A549 (cell line): Measurements from ENCODE around the gene CCDC33. TPM values are rescaled to one million over a fixed set of nuclear protein-coding genes. Genes with fewer than 3 reads are reported as not detected.

ENCODE experiments used
- ATAC-seq, 2 experiments: fragments of 200-7000 bp in 1 of 2; fragments of >200 bp in 1 of 2; cut with Nextera tagmentation in 1 of 2; cut with Tn5 transposase in 1 of 2; 3 replicates each; pipeline versions ENCODE4 v1.8.0 to v1.9.1; 2018 to 2020; ENCODE audit warnings: mild to moderate bottlenecking in 1 of 2, moderate library complexity in 1 of 2
- CTCF ChIA-PET: fragments of 300-600 bp; sonication (Branson Sonifier 250); formaldehyde crosslinking; extraction: SDS; loops from one replicate; lab custom pipeline; 2021; ENCODE audit warnings: antibody characterized with exemption, inconsistent platforms; lab: Yijun Ruan, JAX
- POLR2A ChIA-PET: fragments of 350-600 bp; formaldehyde crosslinking; extraction: SDS; loops from one replicate; lab custom pipeline; 2021; ENCODE audit warnings: antibody characterized with exemption, inconsistent platforms; lab: Yijun Ruan, JAX
- DNase-seq, 2 experiments: peaks; one replicate each; pipeline versions ENCODE4 v3.0.0 to v3.0.0-alpha.2; 2011 to 2016; ENCODE audit warnings: low read depth in 1 of 2, low spot score in 1 of 2
- FAIRE-seq: peaks from 2 replicates; lab custom pipeline; 2011; peaks lifted over from hg19 to GRCh38; lab: Jason Lieb, UNC
- H3K27ac ChIP-seq, 2 experiments: fragments of >200 bp; sonication (Bioruptor Twin); formaldehyde crosslinking; 3 replicates each; pipeline ENCODE4 v1.5.1; 2016 to 2017
- H3K4me1 ChIP-seq: fragments of >200 bp; sonication (Bioruptor Twin); formaldehyde crosslinking; 3 replicates; pipeline ENCODE4 v1.6.1; 2016
- H3K4me2 ChIP-seq: fragments of >200 bp; sonication (Bioruptor Twin); formaldehyde crosslinking; 3 replicates; pipeline ENCODE4 v1.6.1; 2016
- H3K4me3 ChIP-seq: fragments of >200 bp; sonication (Bioruptor Twin); formaldehyde crosslinking; 3 replicates; pipeline ENCODE4 v1.5.1; 2016
- H3K9me3 ChIP-seq: fragments of >200 bp; sonication (Bioruptor Twin); formaldehyde crosslinking; 3 replicates; pipeline ENCODE4 v1.6.1; 2016
- ATOH8 ChIP-seq: fragments of 250-450 bp; sonication (Bioruptor Pico); IDR thresholded peaks from 2 replicates; pipeline ENCODE4 v1.5.0; 2020; ENCODE audit warnings: low read depth, mild to moderate bottlenecking, moderate library complexity
- BCL3 ChIP-seq: fragments of >200 bp; sonication (Bioruptor Twin); formaldehyde crosslinking; IDR thresholded peaks from 3 replicates; pipeline ENCODE4 v1.6.1; 2016
- CEBPB ChIP-seq, 2 experiments: fragments of >200 bp in 1 of 2; sonication (Bioruptor Twin) in 1 of 2; formaldehyde crosslinking in 1 of 2; IDR thresholded peaks; 2 replicates each; pipeline ENCODE4 v1.6.1; 2012 to 2016
- CHD4 ChIP-seq: fragments of 200-600 bp; sonication (generic); IDR thresholded peaks from 2 replicates; pipeline ENCODE4 v1.6.1; 2016; ENCODE audit warnings: antibody characterized with exemption, mild to moderate bottlenecking, borderline replicate concordance
- E2F6 ChIP-seq: IDR thresholded peaks from 2 replicates; pipeline ENCODE4 v1.6.1; 2012; ENCODE audit warnings: low read depth, borderline replicate concordance
- ESRRA ChIP-seq: fragments of 150-350 bp; IDR thresholded peaks from 2 replicates; pipeline ENCODE4 v1.6.1; 2014; ENCODE audit warnings: mild to moderate bottlenecking, low read length, borderline replicate concordance
- FOSB ChIP-seq: fragments of 250-450 bp; sonication (Bioruptor Pico); IDR thresholded peaks from 2 replicates; pipeline ENCODE4 v1.5.0; 2020; ENCODE audit warnings: mild to moderate bottlenecking, moderate library complexity
- FOSL2 ChIP-seq, 2 experiments: fragments of 450-650 bp in 1 of 2; fragments of >200 bp in 1 of 2; sonication (Bioruptor Twin) in 1 of 2; formaldehyde crosslinking; IDR thresholded peaks; 2 replicates each; pipeline versions ENCODE4 v1.5.0 to v1.6.1; 2016 to 2020; ENCODE audit warnings: mild to moderate bottlenecking in 1 of 2, moderate library complexity in 1 of 2
- FOXS1 ChIP-seq: fragments of 250-450 bp; sonication (Bioruptor Pico); IDR thresholded peaks from 2 replicates; pipeline ENCODE4 v1.5.0; 2020; ENCODE audit warnings: mild to moderate bottlenecking, moderate library complexity
- GATA3 ChIP-seq: IDR thresholded peaks from 2 replicates; pipeline ENCODE4 v1.6.1; 2012; ENCODE audit warnings: borderline replicate concordance
- HEYL ChIP-seq: fragments of 250-450 bp; sonication (Bioruptor Pico); IDR thresholded peaks from 2 replicates; pipeline ENCODE4 v1.8.0; 2021; ENCODE audit warnings: mild to moderate bottlenecking, moderate library complexity
- HMGXB4 ChIP-seq: fragments of 250-450 bp; sonication (Bioruptor Pico); IDR thresholded peaks from 2 replicates; pipeline ENCODE4 v1.5.0; 2021; ENCODE audit warnings: mild to moderate bottlenecking, moderate library complexity, borderline replicate concordance
- JUNB ChIP-seq: fragments of >200 bp; sonication (Bioruptor Twin); formaldehyde crosslinking; IDR thresholded peaks from 2 replicates; pipeline ENCODE4 v1.6.1; 2016
- MAFK ChIP-seq: fragments of 450-650 bp; IDR thresholded peaks from 2 replicates; pipeline ENCODE4 v1.6.1; 2014; ENCODE audit not compliant: partially characterized antibody
- MAZ ChIP-seq: fragments of 150-350 bp; IDR thresholded peaks from 2 replicates; pipeline ENCODE4 v1.6.1; 2014; ENCODE audit warnings: antibody characterized with exemption, low read depth, low read length, borderline replicate concordance
- NR3C1 ChIP-seq: fragments of >200 bp; sonication (Bioruptor Twin); formaldehyde crosslinking; IDR thresholded peaks from 3 replicates; pipeline ENCODE4 v1.6.1; 2017
- POLR2A ChIP-seq: IDR thresholded peaks from 2 replicates; pipeline ENCODE4 v1.6.1; 2012; ENCODE audit warnings: mild to moderate bottlenecking, low read length
- POLR2AphosphoS2 ChIP-seq: conservative IDR thresholded peaks from 2 replicates; pipeline ENCODE4 v1.6.1; 2012; ENCODE audit warnings: low read length, improper control_type of control experiment, inconsistent platforms
- RARB ChIP-seq: fragments of 250-450 bp; sonication (Bioruptor Pico); IDR thresholded peaks from 2 replicates; pipeline ENCODE4 v1.8.0; 2021; ENCODE audit warnings: mild to moderate bottlenecking, moderate library complexity
- RNF2 ChIP-seq: fragments of 200-600 bp; sonication (generic); IDR thresholded peaks from 2 replicates; pipeline ENCODE4 v1.6.1; 2016; ENCODE audit warnings: low read depth, mild to moderate bottlenecking, antibody characterized with exemption, moderate library complexity, borderline replicate concordance
- SMC3 ChIP-seq: fragments of >200 bp; sonication (Bioruptor Twin); formaldehyde crosslinking; IDR thresholded peaks from 3 replicates; pipeline ENCODE4 v1.6.1; 2018; ENCODE audit warnings: inconsistent platforms
- SREBF2 ChIP-seq: fragments of 450-650 bp; IDR thresholded peaks from 2 replicates; pipeline ENCODE4 v1.6.1; 2014; ENCODE audit warnings: mild to moderate bottlenecking, moderate library complexity
- TFCP2L1 ChIP-seq: fragments of 250-450 bp; sonication (Bioruptor Pico); IDR thresholded peaks from 2 replicates; pipeline ENCODE4 v1.5.0; 2021; ENCODE audit warnings: mild to moderate bottlenecking
- USF2 ChIP-seq: fragments of 450-650 bp; IDR thresholded peaks from 2 replicates; pipeline ENCODE4 v1.6.1; 2014; ENCODE audit warnings: antibody characterized with exemption
- ZFP36 ChIP-seq: fragments of 450-650 bp; IDR thresholded peaks from 2 replicates; pipeline ENCODE4 v1.6.1; 2014; ENCODE audit warnings: borderline replicate concordance; ENCODE audit not compliant: partially characterized antibody
- ZNF302 ChIP-seq: fragments of 250-450 bp; sonication (Bioruptor Pico); IDR thresholded peaks from 2 replicates; pipeline ENCODE4 v1.9.0; 2021; ENCODE audit warnings: inconsistent platforms, mild to moderate bottlenecking, moderate library complexity
- WGBS: methylation state at CpG from one replicate; pipeline ENCODE4 v1.1.6; 2017; ENCODE audit errors: missing lambda C conversion rate; 5-methylcytosine and 5-hydroxymethylcytosine counted together
- polyA plus RNA-seq, 4 experiments: library from polyadenylated mRNA; depleted of rRNA in 3 of 4; stranded (reverse); fragments of >200 nt; fragmentation: RNase III in 1 of 4; extraction: RNeasy Plus Mini Kit Qiagen cat#74134 plus additional on column Dnase treatment in 1 of 4; gene quantifications; 2 replicates in 3 of 4; 3 replicates in 1 of 4; pipeline ENCODE4 v1.2.3, GENCODE V29; 2011 to 2017

CCDC33 gene
- polyA plus RNA-seq, 2 of the 4 experiments (the other 2 are of a cell fraction): 5.9 to 9.2 TPM

GRCh38 chr15:74221399-74222239, 14.5 kb upstream of the CCDC33 start (continued):
- TF ChIP-seq HMGXB4 (CRISPR knock-in tag) (no peak), E2F6 (no peak), ESRRA (no peak), POLR2A (no peak)

- no peak for TF ChIP-seq FOXS1 (CRISPR knock-in tag)
- TF ChIP-seq USF2: no peak
- no peak for TF ChIP-seq SREBF2
- TF ChIP-seq POLR2AphosphoS2: no peak
- no peak for TF ChIP-seq MAZ
- no peak for TF ChIP-seq CEBPB (IDR thresholded peaks at IDR 0.05)
- TF ChIP-seq JUNB: no peak
- TF ChIP-seq SMC3: no peak
- no peak for TF ChIP-seq BCL3
- TF ChIP-seq FOSL2 (IDR thresholded peaks at IDR 0.05): no peak
- TF ChIP-seq FOSL2 (CRISPR knock-in tag; IDR thresholded peaks at IDR 0.05): no peak
- no peak for TF ChIP-seq FOSB (CRISPR knock-in tag)
- TF ChIP-seq, all 56 proteins: peak for 0
- ChIA-PET POLR2A (no interaction called here), CTCF (interaction anchor here (1.0 to 1.6 kb wide), 5 partner anchors 11 to 98 kb away, joined by 3 to 4 read pairs (median 3); partner anchors contain the start of gene STRA6)
- Histone ChIP-seq H3K27ac (no peak overlapping the region), H3K9me3 (no peaks in the 10 kb centered on the region), H3K4me3 (no peak overlapping the region), H3K4me1 (peaks cover 19% of the 10 kb centered on the region; the same call in 2 of the 3 replicates), H3K4me2 (no peak overlapping the region)
- WGBS: 81% methylated on average over 24 of the region's 25 CpGs
- ATAC-seq: no peak
- DNase-seq: no peak
- FAIRE-seq: no peak
Observed at GRCh38 chr15:74222240-74223119, 13.6 kb upstream of the CCDC33 start.

- ChIA-PET POLR2A (no interaction called here), CTCF (interaction anchor here (2.9 kb wide), 1 partner anchor 14 kb away, joined by 12 read pairs; no protein-coding TSS in a partner anchor)
- 76% methylated on average over 4 of the region's 5 CpGs for WGBS
- Histone ChIP-seq H3K27ac (no peak overlapping the region), H3K4me1 (peaks cover 16% of the 10 kb centered on the region; the same call in 2 of the 3 replicates)
- no peak for ATAC-seq
- no peak for DNase-seq
- no peak for TF ChIP-seq NR3C1
- TF ChIP-seq ZFP36: no peak
- no peak for TF ChIP-seq HEYL (CRISPR knock-in tag)
- no peak for TF ChIP-seq TFCP2L1 (CRISPR knock-in tag)
- TF ChIP-seq GATA3: no peak
- no peak for TF ChIP-seq RARB (CRISPR knock-in tag)
- no peak for TF ChIP-seq MAFK
- no peak for TF ChIP-seq FOSB (CRISPR knock-in tag)
- TF ChIP-seq JUNB: no peak
- TF ChIP-seq ATOH8 (CRISPR knock-in tag): no peak
- TF ChIP-seq RNF2: no peak
- no peak for TF ChIP-seq CHD4
- no peak for TF ChIP-seq ZNF302 (CRISPR knock-in tag)
- TF ChIP-seq FOXS1 (CRISPR knock-in tag): no peak
- TF ChIP-seq E2F6: no peak
- TF ChIP-seq, all 56 proteins: peak for 0
- H3K9me3 ChIP-seq: no peaks in the 10 kb centered on the region
- no peak overlapping the region for H3K4me3 ChIP-seq
- H3K4me2 ChIP-seq: no peak overlapping the region
- FAIRE-seq: no peak
Observed at GRCh38 chr15:74225928-74226327, 10.2 kb upstream of the CCDC33 start.
